ENCODE measurements around the gene PRKCH.

The PRKCH gene

GRCh38 chr14:61569812-61570548 is 248.6 kb downstream of the PRKCH start:
- no peaks in the 10 kb centered on the region for H3K9me3 ChIP-seq (replicated peaks in 1 of 2; ENCODE audit: control insufficient read depth in 2 of 2, insufficient read depth in 1 of 2, low read depth in 1 of 2, low read length in 2 of 2)
- no peaks in the 10 kb centered on the region for H3K36me3 ChIP-seq (replicated peaks in 1 of 2; ENCODE audit: control insufficient read depth in 2 of 2, insufficient read depth in 2 of 2, low read length in 2 of 2)
- no peak overlapping the region for H3K18ac ChIP-seq (ENCODE audit: low read length)
- peaks cover 0 to 42% (median 10%) of the 10 kb centered on the region in 3 experiments for H3K27me3 ChIP-seq (ENCODE audit: control insufficient read depth in 3 of 3, insufficient read depth in 3 of 3, low read depth in 1 of 3, low read length in 3 of 3)
- no peak for DNase-seq (ENCODE audit: low spot score)
- no peak overlapping the region for H3K27ac ChIP-seq (replicated peaks; ENCODE audit: low read length)
- no peak overlapping the region for H2BK15ac ChIP-seq (ENCODE audit: low read length)
- H3K79me1 ChIP-seq (ENCODE audit: low read depth, low read length): no peaks in the 10 kb centered on the region
- H4K91ac ChIP-seq (ENCODE audit: low read depth, low read length, poor library complexity): no peak overlapping the region
- no peak overlapping the region for H2BK5ac ChIP-seq (ENCODE audit: low read length)
- peaks cover 0 to 22% of the 10 kb centered on the region in 2 donors for H3K4me1 ChIP-seq (ENCODE audit: control insufficient read depth in 2 of 2, insufficient read depth in 1 of 2, low read depth in 1 of 2, low read length in 2 of 2)
- no peak overlapping the region for H3K4me3 ChIP-seq (ENCODE audit: low read length in 2 of 2)
- no peak overlapping the region for H3K4me2 ChIP-seq (ENCODE audit: insufficient read depth, low read length, poor library complexity, severe bottlenecking)
- no peak overlapping the region for H3K4ac ChIP-seq (ENCODE audit: low read length)
- H3K9ac ChIP-seq (ENCODE audit: low read depth, low read length, poor library complexity): no peak overlapping the region
- no peak overlapping the region for H2BK120ac ChIP-seq (ENCODE audit: low read depth, low read length)
- no peak overlapping the region for H4K8ac ChIP-seq (ENCODE audit: low read depth, low read length)
- no CpG with 5 or more reads among the region's 9 CpGs for WGBS, 2 donors (ENCODE audit: extremely low coverage in 2 of 2, insufficient read length in 2 of 2, insufficient replicate concordance in 1 of 2)
- no peak overlapping the region for H2AK5ac ChIP-seq (ENCODE audit: low read depth, low read length)
- H2BK12ac ChIP-seq (ENCODE audit: low read length): no peak overlapping the region
- H2AFZ ChIP-seq (ENCODE audit: low read length): no peak overlapping the region
- no peak overlapping the region for H3K23ac ChIP-seq (ENCODE audit: low read depth, low read length, poor library complexity)
- no peak overlapping the region for H3K14ac ChIP-seq (ENCODE audit: low read length)

GRCh38 chr14:61570549-61571290 is 249.3 kb downstream of the PRKCH start:
- Histone ChIP-seq H2BK5ac (ENCODE audit: low read length) (no peak overlapping the region), H3K4me2 (ENCODE audit: insufficient read depth, low read length, poor library complexity, severe bottlenecking) (no peak overlapping the region), H3K27ac (replicated peaks; ENCODE audit: low read length) (no peak overlapping the region), H3K18ac (ENCODE audit: low read length) (no peak overlapping the region), H2BK12ac (ENCODE audit: low read length) (no peak overlapping the region), H2BK15ac (ENCODE audit: low read length) (no peak overlapping the region), H2AK5ac (ENCODE audit: low read depth, low read length) (no peak overlapping the region), H3K27me3 (ENCODE audit: control insufficient read depth in 3 of 3, insufficient read depth in 3 of 3, low read depth in 1 of 3, low read length in 3 of 3) (peaks cover 0 to 44% (median 10%) of the 10 kb centered on the region in 3 experiments), H3K14ac (ENCODE audit: low read length) (no peak overlapping the region), H4K91ac (ENCODE audit: low read depth, low read length, poor library complexity) (no peak overlapping the region), H3K4me3 (ENCODE audit: low read length in 2 of 2) (no peak overlapping the region), H3K9me3 (replicated peaks in 1 of 2; ENCODE audit: control insufficient read depth in 2 of 2, insufficient read depth in 1 of 2, low read depth in 1 of 2, low read length in 2 of 2) (no peaks in the 10 kb centered on the region), H3K4ac (ENCODE audit: low read length) (no peak overlapping the region), H2AFZ (ENCODE audit: low read length) (no peak overlapping the region), H4K8ac (ENCODE audit: low read depth, low read length) (no peak overlapping the region), H3K79me1 (ENCODE audit: low read depth, low read length) (no peaks in the 10 kb centered on the region), H3K23ac (ENCODE audit: low read depth, low read length, poor library complexity) (no peak overlapping the region), H2BK120ac (ENCODE audit: low read depth, low read length) (no peak overlapping the region), H3K4me1 (ENCODE audit: control insufficient read depth in 2 of 2, insufficient read depth in 1 of 2, low read depth in 1 of 2, low read length in 2 of 2) (peaks cover 0 to 26% of the 10 kb centered on the region in 2 donors), H3K36me3 (replicated peaks in 1 of 2; ENCODE audit: control insufficient read depth in 2 of 2, insufficient read depth in 2 of 2, low read length in 2 of 2) (no peaks in the 10 kb centered on the region), H3K9ac (ENCODE audit: low read depth, low read length, poor library complexity) (no peak overlapping the region)
- WGBS, 2 donors (ENCODE audit: extremely low coverage in 2 of 2, insufficient read length in 2 of 2, insufficient replicate concordance in 1 of 2): no CpG with 5 or more reads among the region's 6 CpGs
- no peak for DNase-seq (ENCODE audit: low spot score)

- Histone ChIP-seq H3K4me3 (ENCODE audit: low read length in 2 of 2) (no peak overlapping the region), H4K91ac (ENCODE audit: low read depth, low read length, poor library complexity) (no peak overlapping the region), H3K27me3 (ENCODE audit: control insufficient read depth in 3 of 3, insufficient read depth in 3 of 3, low read depth in 1 of 3, low read length in 3 of 3) (peaks cover 0 to 44% (median 10%) of the 10 kb centered on the region in 3 experiments), H3K36me3 (replicated peaks in 1 of 2; ENCODE audit: control insufficient read depth in 2 of 2, insufficient read depth in 2 of 2, low read length in 2 of 2) (no peaks in the 10 kb centered on the region), H3K23ac (ENCODE audit: low read depth, low read length, poor library complexity) (no peak overlapping the region), H2BK12ac (ENCODE audit: low read length) (no peak overlapping the region), H3K4me1 (ENCODE audit: control insufficient read depth in 2 of 2, insufficient read depth in 1 of 2, low read depth in 1 of 2, low read length in 2 of 2) (peaks cover 0 to 24% of the 10 kb centered on the region in 2 donors), H3K9me3 (replicated peaks in 1 of 2; ENCODE audit: control insufficient read depth in 2 of 2, insufficient read depth in 1 of 2, low read depth in 1 of 2, low read length in 2 of 2) (no peaks in the 10 kb centered on the region), H3K4ac (ENCODE audit: low read length) (no peak overlapping the region), H2AK5ac (ENCODE audit: low read depth, low read length) (no peak overlapping the region), H3K79me1 (ENCODE audit: low read depth, low read length) (no peaks in the 10 kb centered on the region), H2BK120ac (ENCODE audit: low read depth, low read length) (no peak overlapping the region), H3K9ac (ENCODE audit: low read depth, low read length, poor library complexity) (no peak overlapping the region), H2BK5ac (ENCODE audit: low read length) (no peak overlapping the region), H2BK15ac (ENCODE audit: low read length) (no peak overlapping the region), H3K27ac (replicated peaks; ENCODE audit: low read length) (no peak overlapping the region), H4K8ac (ENCODE audit: low read depth, low read length) (no peak overlapping the region), H3K18ac (ENCODE audit: low read length) (no peak overlapping the region), H2AFZ (ENCODE audit: low read length) (no peak overlapping the region), H3K14ac (ENCODE audit: low read length) (no peak overlapping the region), H3K4me2 (ENCODE audit: insufficient read depth, low read length, poor library complexity, severe bottlenecking) (no peak overlapping the region)
- no CpG with 5 or more reads among the region's 2 CpGs for WGBS, 2 donors (ENCODE audit: extremely low coverage in 2 of 2, insufficient read length in 2 of 2, insufficient replicate concordance in 1 of 2)
- DNase-seq (ENCODE audit: low spot score): no peak
Measured at GRCh38 chr14:61571917-61572316, 250.5 kb downstream of the PRKCH start.

DNA sequence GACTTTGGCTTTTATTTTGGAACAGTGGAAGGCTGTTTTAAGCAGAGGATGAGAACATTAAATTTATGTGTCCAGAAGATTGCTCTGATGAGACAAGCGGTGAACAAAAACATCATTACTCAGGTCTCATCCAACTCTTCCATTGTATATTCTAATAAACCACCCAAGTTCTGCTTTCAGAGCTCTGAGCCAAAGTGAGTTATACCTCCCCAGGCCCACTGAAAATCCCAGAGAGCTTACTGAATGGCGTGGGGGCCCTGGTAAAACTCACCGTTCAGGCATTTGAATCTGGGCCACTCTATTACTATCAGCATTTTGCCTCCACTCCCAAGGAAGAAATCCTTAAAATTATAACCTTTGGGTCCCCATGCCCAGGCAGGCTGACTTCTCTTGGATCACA is 251.9 kb downstream of the PRKCH start:
- Histone ChIP-seq H3K4me1 (ENCODE audit: control insufficient read depth in 2 of 2, insufficient read depth in 1 of 2, low read depth in 1 of 2, low read length in 2 of 2) (peaks cover 0 to 16% of the 10 kb centered on the region in 2 donors), H2BK5ac (ENCODE audit: low read length) (no peak overlapping the region), H4K8ac (ENCODE audit: low read depth, low read length) (no peak overlapping the region), H3K4me3 (ENCODE audit: low read length in 2 of 2) (no peak overlapping the region), H3K23ac (ENCODE audit: low read depth, low read length, poor library complexity) (no peak overlapping the region), H3K4ac (ENCODE audit: low read length) (no peak overlapping the region), H2BK120ac (ENCODE audit: low read depth, low read length) (no peak overlapping the region), H3K14ac (ENCODE audit: low read length) (no peak overlapping the region), H3K18ac (ENCODE audit: low read length) (no peak overlapping the region), H3K79me1 (ENCODE audit: low read depth, low read length) (no peaks in the 10 kb centered on the region), H3K27ac (replicated peaks; ENCODE audit: low read length) (no peak overlapping the region), H3K4me2 (ENCODE audit: insufficient read depth, low read length, poor library complexity, severe bottlenecking) (no peak overlapping the region), H2AK5ac (ENCODE audit: low read depth, low read length) (no peak overlapping the region), H3K9ac (ENCODE audit: low read depth, low read length, poor library complexity) (no peak overlapping the region), H3K27me3 (ENCODE audit: control insufficient read depth in 3 of 3, insufficient read depth in 3 of 3, low read depth in 1 of 3, low read length in 3 of 3) (peaks cover 0 to 44% (median 10%) of the 10 kb centered on the region in 3 experiments), H2BK15ac (ENCODE audit: low read length) (no peak overlapping the region), H3K36me3 (replicated peaks in 1 of 2; ENCODE audit: control insufficient read depth in 2 of 2, insufficient read depth in 2 of 2, low read length in 2 of 2) (no peaks in the 10 kb centered on the region), H2BK12ac (ENCODE audit: low read length) (no peak overlapping the region), H3K9me3 (replicated peaks in 1 of 2; ENCODE audit: control insufficient read depth in 2 of 2, insufficient read depth in 1 of 2, low read depth in 1 of 2, low read length in 2 of 2) (no peaks in the 10 kb centered on the region), H4K91ac (ENCODE audit: low read depth, low read length, poor library complexity) (no peak overlapping the region), H2AFZ (ENCODE audit: low read length) (no peak overlapping the region)
- no peak for DNase-seq (ENCODE audit: low spot score)
- no CpG with 5 or more reads among the region's 3 CpGs for WGBS, 2 donors (ENCODE audit: extremely low coverage in 2 of 2, insufficient read length in 2 of 2, insufficient replicate concordance in 1 of 2)

Data from neuronal stem cell (in vitro differentiated cells).